ENCODE measurements around the gene POU5F1.
"Not testable (repeated sequence)": the region's sequence is repeated elsewhere in the genome, so short reads cannot be mapped to it uniquely, and the experiment has no call there.

DNA sequence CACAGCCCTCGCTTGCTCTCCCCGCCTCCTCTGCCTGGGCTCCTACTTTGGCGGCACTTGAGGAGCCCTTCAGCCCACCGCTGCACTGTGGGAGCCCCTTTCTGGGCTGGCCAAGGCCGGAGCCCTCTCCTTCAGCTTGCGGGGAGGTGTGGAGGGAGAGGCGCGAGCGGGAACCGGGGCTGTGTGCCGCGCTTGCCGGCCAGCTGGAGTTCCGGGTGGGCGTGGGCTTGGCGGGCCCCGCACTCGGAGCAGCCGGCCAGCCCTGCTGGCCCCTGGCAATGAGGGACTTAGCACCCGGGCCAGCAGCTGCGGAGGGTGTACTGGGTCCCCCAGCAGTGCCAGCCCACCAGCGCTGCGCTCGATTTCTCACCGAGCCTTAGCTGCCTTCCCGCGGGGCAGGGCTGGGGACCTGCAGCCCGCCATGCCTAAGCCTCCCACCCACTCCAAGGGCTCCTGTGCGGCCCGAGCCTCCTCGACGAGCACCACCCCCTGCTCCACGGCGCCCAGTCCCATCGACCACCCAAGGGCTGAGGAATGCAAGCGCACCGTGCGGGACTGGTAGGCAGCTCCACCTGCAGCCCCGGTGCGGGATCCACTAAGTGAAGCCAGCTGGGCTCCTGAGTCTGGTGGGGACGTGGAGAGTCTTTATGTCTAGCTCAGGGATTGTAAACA is 25.0 kb upstream of the POU5F1 start:
- TF ChIP-seq, protein P1, sequence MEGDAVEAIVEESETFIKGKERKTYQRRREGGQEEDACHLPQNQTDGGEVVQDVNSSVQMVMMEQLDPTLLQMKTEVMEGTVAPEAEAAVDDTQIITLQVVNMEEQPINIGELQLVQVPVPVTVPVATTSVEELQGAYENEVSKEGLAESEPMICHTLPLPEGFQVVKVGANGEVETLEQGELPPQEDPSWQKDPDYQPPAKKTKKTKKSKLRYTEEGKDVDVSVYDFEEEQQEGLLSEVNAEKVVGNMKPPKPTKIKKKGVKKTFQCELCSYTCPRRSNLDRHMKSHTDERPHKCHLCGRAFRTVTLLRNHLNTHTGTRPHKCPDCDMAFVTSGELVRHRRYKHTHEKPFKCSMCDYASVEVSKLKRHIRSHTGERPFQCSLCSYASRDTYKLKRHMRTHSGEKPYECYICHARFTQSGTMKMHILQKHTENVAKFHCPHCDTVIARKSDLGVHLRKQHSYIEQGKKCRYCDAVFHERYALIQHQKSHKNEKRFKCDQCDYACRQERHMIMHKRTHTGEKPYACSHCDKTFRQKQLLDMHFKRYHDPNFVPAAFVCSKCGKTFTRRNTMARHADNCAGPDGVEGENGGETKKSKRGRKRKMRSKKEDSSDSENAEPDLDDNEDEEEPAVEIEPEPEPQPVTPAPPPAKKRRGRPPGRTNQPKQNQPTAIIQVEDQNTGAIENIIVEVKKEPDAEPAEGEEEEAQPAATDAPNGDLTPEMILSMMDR (IDR thresholded peaks at IDR 0.05): not testable (repeated sequence)
- not testable (repeated sequence) for TF ChIP-seq POLR2A (IDR thresholded peaks at IDR 0.05)
